Measurements from ENCODE around the gene ANKRD26. TPM values are rescaled to one million over a fixed set of nuclear protein-coding genes. Genes with fewer than 3 reads are reported as not detected.

ANKRD26 gene
- total RNA-seq, 2 donors from 2014 or later, result 5.1 to 7.0 TPM

DNA sequence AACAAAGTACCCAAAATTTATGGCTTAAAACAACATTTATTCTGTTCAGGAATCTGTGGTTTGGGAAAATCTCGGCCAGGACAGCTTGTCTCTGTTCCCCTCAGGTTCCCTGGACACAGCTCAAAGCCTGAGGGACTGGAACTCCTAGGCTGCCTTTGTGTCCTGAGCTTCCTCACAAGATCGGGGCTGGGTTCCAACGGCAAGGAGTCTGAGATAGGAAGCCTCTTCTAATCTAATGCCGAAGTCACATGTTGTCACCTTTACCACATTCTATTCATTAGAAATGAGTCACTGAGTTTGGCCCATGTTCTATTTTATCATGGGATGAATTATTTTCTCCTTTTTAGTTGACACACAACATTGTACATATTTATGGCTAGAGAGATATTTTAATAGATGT lies 80.5 kb downstream of the ANKRD26 start:
- DNase-seq, result no peak
- no peaks in the 10 kb centered on the region for H3K9me3 ChIP-seq
- H3K36me3 ChIP-seq, result no peaks in the 10 kb centered on the region
- H3K27me3 ChIP-seq, result no peaks in the 10 kb centered on the region
- no peak overlapping the region for H3K9ac ChIP-seq (ENCODE audit: low read depth in 2 of 2, low read length in 2 of 2)
- no peak overlapping the region for H3K27ac ChIP-seq
- intact Hi-C loops (cut with DNase I), result no loop called here
- H3K4me3 ChIP-seq, result no peak overlapping the region
- TF ChIP-seq, protein P1, sequence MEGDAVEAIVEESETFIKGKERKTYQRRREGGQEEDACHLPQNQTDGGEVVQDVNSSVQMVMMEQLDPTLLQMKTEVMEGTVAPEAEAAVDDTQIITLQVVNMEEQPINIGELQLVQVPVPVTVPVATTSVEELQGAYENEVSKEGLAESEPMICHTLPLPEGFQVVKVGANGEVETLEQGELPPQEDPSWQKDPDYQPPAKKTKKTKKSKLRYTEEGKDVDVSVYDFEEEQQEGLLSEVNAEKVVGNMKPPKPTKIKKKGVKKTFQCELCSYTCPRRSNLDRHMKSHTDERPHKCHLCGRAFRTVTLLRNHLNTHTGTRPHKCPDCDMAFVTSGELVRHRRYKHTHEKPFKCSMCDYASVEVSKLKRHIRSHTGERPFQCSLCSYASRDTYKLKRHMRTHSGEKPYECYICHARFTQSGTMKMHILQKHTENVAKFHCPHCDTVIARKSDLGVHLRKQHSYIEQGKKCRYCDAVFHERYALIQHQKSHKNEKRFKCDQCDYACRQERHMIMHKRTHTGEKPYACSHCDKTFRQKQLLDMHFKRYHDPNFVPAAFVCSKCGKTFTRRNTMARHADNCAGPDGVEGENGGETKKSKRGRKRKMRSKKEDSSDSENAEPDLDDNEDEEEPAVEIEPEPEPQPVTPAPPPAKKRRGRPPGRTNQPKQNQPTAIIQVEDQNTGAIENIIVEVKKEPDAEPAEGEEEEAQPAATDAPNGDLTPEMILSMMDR (IDR thresholded peaks at IDR 0.05), result no peak
- H3K4me1 ChIP-seq, result no peaks in the 10 kb centered on the region

DNA sequence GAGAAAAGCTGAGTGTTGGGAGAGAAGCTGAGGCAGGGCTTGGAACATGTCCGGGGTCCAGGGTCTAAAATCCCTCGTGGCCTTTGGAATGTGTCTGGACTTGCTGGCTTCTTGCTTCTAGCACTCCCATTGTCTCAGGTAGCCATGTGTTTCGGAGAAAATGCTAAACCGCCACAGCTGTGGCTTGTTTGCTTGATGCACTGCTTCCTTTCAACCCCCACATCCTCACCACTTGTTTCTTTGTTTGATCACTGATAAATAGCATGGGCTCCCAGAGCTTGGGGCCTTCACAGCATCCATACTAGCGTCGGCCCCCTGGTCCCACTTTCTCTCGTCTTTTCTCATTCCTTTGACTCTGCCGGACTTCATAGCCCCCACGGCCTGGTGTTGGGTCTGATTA lies 102.7 kb downstream of the ANKRD26 start:
- Histone ChIP-seq H3K9me3 (no peaks in the 10 kb centered on the region), H3K27ac (no peak overlapping the region), H3K4me1 (no peaks in the 10 kb centered on the region), H3K4me3 (no peak overlapping the region), H3K27me3 (no peaks in the 10 kb centered on the region), H3K36me3 (no peaks in the 10 kb centered on the region), H3K9ac (ENCODE audit: low read depth in 2 of 2, low read length in 2 of 2) (no peak overlapping the region)
- intact Hi-C loops (cut with DNase I), result no loop called here
- TF ChIP-seq, protein P1 (IDR thresholded peaks at IDR 0.05), result no peak
- DNase-seq, result no peak

DNA sequence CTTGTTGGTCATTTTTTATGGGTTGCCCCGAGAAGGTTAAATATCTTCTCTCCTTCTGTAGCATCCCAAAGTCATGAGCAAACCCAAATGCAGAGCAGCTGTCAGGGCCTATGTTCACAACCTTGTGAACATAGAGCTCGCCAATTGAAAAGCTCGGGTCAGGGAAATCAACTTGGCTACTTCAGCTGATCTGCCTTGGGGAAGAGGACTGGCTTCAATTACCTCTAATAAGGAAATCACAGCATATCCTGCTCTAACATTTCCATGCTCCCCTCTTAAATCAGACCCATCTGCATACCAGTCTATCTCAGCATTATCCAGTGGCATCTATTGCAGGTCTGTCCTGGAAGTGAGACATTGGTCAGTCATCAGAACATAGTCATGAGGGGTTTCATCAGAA lies 105.6 kb downstream of the ANKRD26 start:
- no peaks in the 10 kb centered on the region for H3K36me3 ChIP-seq
- no peak overlapping the region for H3K9ac ChIP-seq (ENCODE audit: low read depth in 2 of 2, low read length in 2 of 2)
- H3K27me3 ChIP-seq, result no peaks in the 10 kb centered on the region
- intact Hi-C loops (cut with DNase I), result no loop called here
- H3K9me3 ChIP-seq, result no peaks in the 10 kb centered on the region
- DNase-seq, result no peak
- no peaks in the 10 kb centered on the region for H3K4me1 ChIP-seq
- TF ChIP-seq, protein P1 (IDR thresholded peaks at IDR 0.05), result no peak
- no peak overlapping the region for H3K27ac ChIP-seq
- no peak overlapping the region for H3K4me3 ChIP-seq

DNA sequence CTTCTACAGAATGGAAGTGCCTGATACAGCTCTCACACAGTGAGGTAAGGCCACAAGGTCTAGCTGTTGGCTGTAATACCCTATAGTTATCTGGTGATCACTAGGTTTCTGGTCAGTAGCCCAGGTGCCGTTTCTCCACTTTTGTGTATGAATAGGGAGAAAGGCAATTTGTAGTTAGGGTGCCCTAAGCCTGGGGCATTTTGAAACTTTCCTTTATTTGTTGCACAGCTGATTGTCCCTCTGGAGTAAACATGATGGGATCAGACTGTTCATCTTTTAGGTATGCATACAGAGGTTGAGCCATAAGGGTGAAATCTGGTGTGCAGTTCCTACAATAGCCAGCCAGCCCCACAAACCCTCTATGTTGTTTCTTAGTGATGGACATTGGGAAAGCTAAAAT lies 112.4 kb downstream of the ANKRD26 start:
- no peaks in the 10 kb centered on the region for H3K27me3 ChIP-seq
- no peaks in the 10 kb centered on the region for H3K4me1 ChIP-seq
- H3K36me3 ChIP-seq, result no peaks in the 10 kb centered on the region
- TF ChIP-seq, protein P1 (IDR thresholded peaks at IDR 0.05), result no peak
- H3K4me3 ChIP-seq, result no peak overlapping the region
- DNase-seq, result no peak
- H3K9me3 ChIP-seq, result no peaks in the 10 kb centered on the region
- no peak overlapping the region for H3K27ac ChIP-seq
- intact Hi-C loops (cut with DNase I), result no loop called here
- H3K9ac ChIP-seq (ENCODE audit: low read depth in 2 of 2, low read length in 2 of 2), result no peak overlapping the region

DNA sequence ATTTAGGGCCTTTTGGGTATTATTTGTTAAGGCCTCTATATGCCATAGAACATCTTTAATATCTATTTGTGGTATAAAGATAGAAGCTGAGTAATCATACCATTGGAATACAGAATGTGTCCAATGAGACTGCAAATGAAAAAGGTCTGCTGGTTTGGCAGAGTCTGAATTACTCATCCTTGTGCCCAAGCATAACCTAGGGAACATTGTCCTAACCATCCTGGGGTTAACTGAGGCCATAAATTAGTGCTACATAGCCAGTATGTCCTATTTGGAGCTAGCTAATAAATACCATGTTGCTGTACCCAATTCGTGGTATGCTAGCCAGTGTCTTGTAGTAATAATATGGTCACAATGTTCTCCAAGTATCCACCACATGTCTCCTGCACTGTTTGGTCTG lies 117.1 kb downstream of the ANKRD26 start:
- intact Hi-C loops (cut with DNase I), result no loop called here
- TF ChIP-seq, protein P1 (IDR thresholded peaks at IDR 0.05), result no peak
- no peaks in the 10 kb centered on the region for H3K27me3 ChIP-seq
- no peak for DNase-seq
- H3K4me1 ChIP-seq, result no peaks in the 10 kb centered on the region
- no peak overlapping the region for H3K9ac ChIP-seq (ENCODE audit: low read depth in 2 of 2, low read length in 2 of 2)
- H3K4me3 ChIP-seq, result no peak overlapping the region
- H3K27ac ChIP-seq, result no peak overlapping the region
- no peaks in the 10 kb centered on the region for H3K9me3 ChIP-seq
- H3K36me3 ChIP-seq, result no peaks in the 10 kb centered on the region

DNA sequence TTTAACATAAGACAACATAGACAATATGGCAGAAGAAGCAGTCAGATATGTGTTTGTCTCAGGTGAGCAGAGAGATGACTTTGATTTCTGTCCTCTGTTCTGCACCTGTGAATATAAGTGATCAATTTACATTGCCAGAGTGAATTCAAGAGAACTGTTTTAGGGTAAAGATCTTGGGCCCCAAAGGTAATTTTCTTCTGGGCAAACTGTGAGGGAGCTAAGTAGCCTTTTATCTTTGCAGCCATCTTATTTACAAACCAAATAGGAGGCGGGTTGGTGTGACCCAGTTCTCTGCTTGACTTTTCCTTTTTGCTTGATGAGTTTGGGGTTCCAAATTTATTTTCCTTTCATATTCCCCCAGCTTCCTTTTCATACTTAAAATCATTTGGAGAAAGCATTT lies 118.2 kb downstream of the ANKRD26 start:
- H3K9ac ChIP-seq (ENCODE audit: low read depth in 2 of 2, low read length in 2 of 2), result no peak overlapping the region
- H3K9me3 ChIP-seq, result no peaks in the 10 kb centered on the region
- H3K4me1 ChIP-seq, result no peaks in the 10 kb centered on the region
- TF ChIP-seq, protein P1 (IDR thresholded peaks at IDR 0.05), result no peak
- intact Hi-C loops (cut with DNase I), result no loop called here
- no peak overlapping the region for H3K4me3 ChIP-seq
- no peak for DNase-seq
- H3K27ac ChIP-seq, result no peak overlapping the region
- no peaks in the 10 kb centered on the region for H3K36me3 ChIP-seq
- H3K27me3 ChIP-seq, result no peaks in the 10 kb centered on the region

Measured in colonic mucosa (tissue), 4 donors.